Effector memory CD4-positive, alpha-beta T cell (primary cell): ENCODE results near the gene POU2F2.

ENCODE experiments used
- DNase-seq, 3 donors: peaks; one replicate each; pipeline ENCODE4 v3.0.0-alpha.2; 2020
- H3K27ac ChIP-seq: 2 replicates; pipeline ENCODE4 v1.7.0; 2013; ENCODE audit warnings: mild to moderate bottlenecking, low read length, moderate library complexity; ENCODE audit not compliant: insufficient read depth, poor library complexity, severe bottlenecking
- H3K27me3 ChIP-seq: replicated peaks from 2 replicates; pipeline ENCODE4 v1.7.0; 2013; ENCODE audit warnings: mild to moderate bottlenecking, low read length; ENCODE audit not compliant: insufficient read depth, control insufficient read depth, poor library complexity, severe bottlenecking
- H3K36me3 ChIP-seq: 2 replicates; pipeline ENCODE4 v1.7.0; 2013; ENCODE audit warnings: mild to moderate bottlenecking, low read length, moderate library complexity; ENCODE audit not compliant: control insufficient read depth, insufficient read depth
- H3K4me1 ChIP-seq: 2 replicates; pipeline ENCODE4 v1.7.0; 2013; ENCODE audit warnings: low read length, mild to moderate bottlenecking; ENCODE audit not compliant: control insufficient read depth, insufficient read depth, poor library complexity, severe bottlenecking
- H3K4me3 ChIP-seq: 2 replicates; pipeline ENCODE4 v1.7.0; 2013; ENCODE audit warnings: low read length, low read depth, mild to moderate bottlenecking; ENCODE audit not compliant: insufficient read depth, poor library complexity, severe bottlenecking
- H3K9me3 ChIP-seq: 2 replicates; pipeline ENCODE4 v1.7.0; 2013; ENCODE audit warnings: mild to moderate bottlenecking, low read length, moderate library complexity; ENCODE audit not compliant: control insufficient read depth
- total RNA-seq, 3 donors: gene quantifications; one replicate each; lab custom pipeline; 2026; lab: John Stamatoyannopoulos, UW

POU2F2 gene
- 31.6 to 55.6 (median 33.3) reads per million in 3 donors for total RNA-seq

DNA sequence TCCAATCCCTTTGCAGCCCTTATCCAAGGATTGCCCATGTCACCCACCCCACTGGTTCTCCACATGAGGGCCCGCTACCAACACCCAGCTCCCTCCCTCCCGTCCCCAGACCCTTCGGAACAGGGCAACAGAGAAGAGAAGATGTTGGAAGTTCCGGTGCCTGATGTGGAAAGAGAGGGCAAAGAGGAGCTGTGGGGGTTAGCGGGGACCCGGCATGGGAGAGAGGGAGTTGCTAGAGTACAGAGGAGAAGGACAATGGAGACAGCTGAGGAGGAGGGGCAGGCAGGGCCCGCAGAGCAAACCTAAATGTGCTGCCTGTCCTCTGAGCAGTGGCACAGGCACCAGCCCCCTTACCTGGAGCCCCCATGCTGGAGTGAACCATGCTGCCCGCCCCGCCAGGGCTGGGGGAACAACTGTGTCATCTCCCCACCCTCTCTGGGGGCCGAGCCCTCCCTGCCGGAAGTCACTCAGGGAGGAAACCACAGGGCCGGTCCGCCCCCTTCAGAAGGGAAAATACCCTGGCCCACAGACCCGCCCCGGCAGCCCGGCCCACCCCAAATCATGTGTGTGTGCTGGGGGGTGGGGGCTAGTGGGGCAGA lies at the start of gene POU2F2:
TSS of gene POU2F2 (minus strand) at position 417 of the 599 bp plus-strand sequence. CDS start at position 382, 35 bp downstream.
- Histone ChIP-seq H3K36me3 (no peaks in the 10 kb centered on the region), H3K4me3 (peak within 1 kb of the TSS; percentile 69), H3K27ac (peak within 1 kb of the TSS; percentile 77), H3K9me3 (no peaks in the 10 kb centered on the region), H3K4me1 (peaks cover 52% of the 10 kb centered on the region), H3K27me3 (no peaks in the 10 kb centered on the region)
- DNase-seq: peak; percentile 85 to 89 (median 88)

DNA sequence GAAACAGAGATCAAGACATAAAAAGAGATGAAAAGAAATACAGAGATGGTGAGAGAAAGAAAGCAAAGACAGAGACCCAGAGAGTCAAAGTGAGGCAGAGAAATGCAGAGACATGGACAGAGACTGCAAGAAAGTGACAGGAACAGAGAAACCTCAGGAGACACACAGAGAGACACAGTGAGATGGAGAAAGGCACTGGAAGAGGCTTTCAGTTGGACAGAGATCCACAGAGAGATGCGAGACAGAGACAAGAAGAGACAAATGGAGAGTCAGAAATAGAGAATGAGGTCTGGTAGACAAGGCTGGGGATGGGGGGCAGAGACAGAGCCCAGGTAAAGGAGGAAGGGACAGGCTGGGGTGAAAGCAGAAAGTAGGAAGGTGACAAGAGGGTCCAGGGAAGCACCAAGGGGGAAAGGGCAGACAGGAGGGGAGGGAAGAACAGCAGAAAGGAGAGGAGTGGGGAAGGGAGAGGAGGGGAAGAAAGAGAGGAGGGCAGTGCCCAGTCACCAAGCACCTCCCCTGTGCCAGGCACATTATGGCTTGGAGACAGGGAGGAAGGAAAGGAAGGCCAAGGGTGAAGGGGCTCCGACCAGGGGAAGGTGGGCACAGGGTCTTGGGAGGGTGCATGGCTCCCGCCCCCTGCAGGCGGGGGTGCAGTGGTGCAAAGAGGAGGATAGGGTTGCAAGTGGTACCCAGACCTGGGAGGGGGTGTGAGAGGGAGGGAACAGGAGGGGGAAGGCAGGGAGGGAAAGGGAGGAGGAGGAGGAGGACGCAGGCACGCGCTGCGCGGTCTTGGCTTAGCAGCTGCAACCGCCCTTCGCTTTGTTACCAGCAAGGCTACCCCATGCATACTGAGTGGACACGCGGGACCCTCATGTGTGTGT lies 46.8 kb upstream of the POU2F2 start:
- DNase-seq: no peak
- H3K27ac ChIP-seq: no peak overlapping the region
- peaks cover 18% of the 10 kb centered on the region for H3K4me1 ChIP-seq
- no peaks in the 10 kb centered on the region for H3K36me3 ChIP-seq
- H3K4me3 ChIP-seq: no peak overlapping the region
- no peaks in the 10 kb centered on the region for H3K27me3 ChIP-seq
- H3K9me3 ChIP-seq: no peaks in the 10 kb centered on the region

DNA sequence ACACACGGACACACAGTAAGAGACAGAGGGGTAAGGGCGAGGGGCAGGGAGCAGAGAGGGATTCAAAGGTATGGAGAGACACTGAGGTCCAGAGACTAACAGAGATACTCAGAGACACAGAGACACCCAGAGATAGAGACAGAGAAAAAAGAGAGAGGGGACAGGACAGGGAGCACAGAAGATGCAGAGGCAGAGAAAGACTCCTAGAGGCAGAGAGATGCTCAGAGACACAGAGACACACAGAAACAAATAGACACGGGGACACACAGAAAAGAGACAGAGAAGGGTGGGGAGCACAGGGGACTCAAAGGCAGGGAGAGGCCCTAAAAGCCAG lies 45.4 kb upstream of the POU2F2 start:
- Histone ChIP-seq H3K4me3 (peak overlapping the region; percentile 45), H3K27me3 (no peaks in the 10 kb centered on the region)

DNA sequence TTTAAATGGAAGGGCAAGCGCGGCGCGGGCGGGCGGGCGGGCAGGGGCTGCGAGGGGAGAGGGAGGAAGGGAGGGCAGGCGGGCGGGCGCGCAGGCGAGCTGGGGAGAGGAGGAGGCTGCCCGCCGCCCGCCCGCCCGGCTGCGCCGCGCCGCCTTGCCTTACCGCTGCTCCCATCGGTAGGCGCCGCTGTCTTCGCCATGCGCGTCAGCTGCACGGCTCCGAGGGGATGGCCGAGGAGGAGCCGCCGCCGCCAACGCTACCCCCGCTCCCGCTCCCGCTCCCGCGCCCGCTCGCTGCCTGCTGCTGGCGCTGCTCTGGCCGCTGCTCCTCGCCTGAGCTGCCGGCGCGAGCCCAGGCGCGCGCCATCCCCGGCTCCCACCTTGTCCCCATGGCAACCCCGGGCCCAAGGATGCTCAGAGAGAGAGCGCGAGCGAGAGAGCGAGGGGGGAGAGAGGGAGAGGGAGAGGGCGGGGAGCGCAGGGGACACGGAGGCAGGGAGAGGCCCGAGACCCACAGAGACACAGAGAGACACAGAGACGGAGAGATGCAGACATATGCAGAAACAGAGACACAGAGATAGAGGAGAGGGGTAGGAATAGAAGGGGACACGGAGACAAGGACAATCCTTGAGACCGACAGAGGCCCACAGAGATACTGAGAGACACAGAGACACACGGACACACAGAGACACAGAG lies 44.9 kb upstream of the POU2F2 start:
- DNase-seq: peak; percentile 62 to 70 (median 66)
- H3K9me3 ChIP-seq: no peaks in the 10 kb centered on the region
- H3K36me3 ChIP-seq: no peaks in the 10 kb centered on the region
- H3K27ac ChIP-seq: peak overlapping the region; percentile 4
- H3K27me3 ChIP-seq: no peaks in the 10 kb centered on the region
- peaks cover 17% of the 10 kb centered on the region for H3K4me1 ChIP-seq
- peak overlapping the region; percentile 45 for H3K4me3 ChIP-seq

More for the DNA sequence above, 45.4 kb upstream of the POU2F2 start:
- Histone ChIP-seq H3K36me3 (no peaks in the 10 kb centered on the region), H3K27ac (no peak overlapping the region), H3K9me3 (no peaks in the 10 kb centered on the region), H3K4me1 (peaks cover 17% of the 10 kb centered on the region)
- no peak for DNase-seq

DNA sequence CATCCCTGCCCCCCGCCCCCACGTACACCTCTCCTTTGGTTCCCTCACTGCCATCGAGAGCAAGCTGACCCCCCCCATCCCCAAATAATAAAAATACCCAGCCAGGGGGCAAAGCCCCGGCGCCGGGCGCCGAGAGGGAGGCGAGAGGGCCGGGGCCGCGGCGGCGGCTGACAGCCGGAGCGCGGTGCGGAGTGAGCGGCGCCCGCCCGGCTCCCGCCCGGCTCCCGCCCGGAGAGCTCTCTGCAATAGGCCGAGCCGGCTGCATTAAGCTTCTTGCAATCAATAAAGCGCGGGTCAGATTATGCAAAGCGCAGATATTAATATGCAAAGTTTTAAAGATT lies 44.4 kb upstream of the POU2F2 start:
- Histone ChIP-seq H3K36me3 (no peaks in the 10 kb centered on the region), H3K4me3 (peak overlapping the region; percentile 51), H3K9me3 (no peaks in the 10 kb centered on the region), H3K27me3 (no peaks in the 10 kb centered on the region), H3K4me1 (peaks cover 17% of the 10 kb centered on the region), H3K27ac (peak overlapping the region; percentile 27)
- no peak for DNase-seq

DNA sequence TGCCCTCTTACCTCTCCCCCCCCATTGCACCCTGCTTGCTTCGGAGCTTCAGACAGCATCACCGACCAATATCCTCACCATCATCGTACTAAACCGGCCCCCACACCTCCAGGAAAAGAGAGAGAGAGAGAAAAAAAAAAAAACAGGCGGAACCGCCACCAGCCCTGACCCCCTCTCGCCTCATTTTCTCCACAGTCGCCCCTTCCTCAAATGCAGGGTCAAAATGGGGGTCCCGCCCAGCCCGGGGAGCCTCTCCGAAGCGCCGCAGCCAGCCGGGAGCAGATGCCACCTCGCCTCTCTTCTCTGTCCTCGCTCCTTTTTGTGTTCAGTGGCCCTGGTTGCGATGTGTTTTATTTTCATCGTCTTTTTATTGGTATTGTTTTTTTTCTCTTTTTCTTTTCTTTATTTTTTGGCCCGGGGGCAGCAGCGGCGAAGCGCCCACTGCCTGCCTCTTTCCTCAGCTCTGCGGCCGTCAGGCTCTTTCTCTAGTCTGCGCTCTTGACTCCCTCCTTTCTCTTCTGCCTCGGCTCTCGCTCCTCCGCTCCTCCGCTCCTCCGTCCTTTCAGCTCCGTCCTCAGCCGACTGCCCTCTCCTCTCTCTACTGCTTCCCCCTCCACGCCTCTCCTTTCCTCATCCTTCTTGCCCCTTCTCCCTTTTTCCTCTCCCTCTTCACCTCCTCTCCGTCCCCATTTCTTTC lies 43.9 kb upstream of the POU2F2 start:
- H3K36me3 ChIP-seq: no peaks in the 10 kb centered on the region
- no peaks in the 10 kb centered on the region for H3K9me3 ChIP-seq
- H3K4me3 ChIP-seq: peak overlapping the region; percentile 51
- H3K27me3 ChIP-seq: no peaks in the 10 kb centered on the region
- H3K4me1 ChIP-seq: peaks cover 17% of the 10 kb centered on the region
- DNase-seq: no peak
- H3K27ac ChIP-seq: peak overlapping the region; percentile 27

DNA sequence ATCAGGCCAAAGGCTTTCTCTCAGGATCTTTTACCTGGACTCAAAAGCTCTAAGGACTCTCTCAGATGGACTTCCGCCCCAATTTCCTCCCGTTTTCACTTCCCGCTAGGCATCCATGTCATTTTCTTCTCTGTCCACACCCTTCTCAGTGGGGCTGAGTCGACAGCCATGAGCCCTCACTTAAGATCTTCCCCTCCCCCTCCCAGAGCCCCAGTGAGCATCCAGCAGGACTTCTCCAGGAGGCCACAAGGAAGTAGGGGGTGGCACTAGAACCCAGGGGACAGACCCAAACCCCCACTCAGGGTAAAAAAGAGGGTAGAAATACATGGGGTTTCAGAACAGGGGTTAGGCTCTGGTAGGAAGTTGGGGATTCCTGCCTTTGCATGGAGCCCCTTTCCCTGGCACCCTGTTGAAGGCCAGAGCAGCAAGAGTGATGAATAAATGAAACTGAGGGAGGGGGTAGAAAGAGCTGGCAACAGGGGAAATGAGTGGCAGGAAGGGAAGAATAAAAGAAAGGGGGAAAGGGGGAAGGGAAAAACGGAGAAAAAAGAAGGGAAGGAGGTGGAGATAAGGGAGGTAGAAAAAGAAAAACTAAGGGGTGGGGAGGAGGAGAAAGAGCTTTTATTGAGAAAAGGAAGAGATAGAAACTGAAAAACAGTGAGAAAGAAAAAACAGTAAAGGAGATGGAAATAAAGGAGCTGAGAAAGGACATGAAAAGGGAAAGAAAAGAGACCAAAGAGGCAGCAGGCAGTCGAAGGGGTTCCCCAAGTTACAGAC lies 42.9 kb upstream of the POU2F2 start:
- Histone ChIP-seq H3K4me1 (peaks cover 17% of the 10 kb centered on the region), H3K27me3 (no peaks in the 10 kb centered on the region), H3K4me3 (no peak overlapping the region), H3K36me3 (no peaks in the 10 kb centered on the region), H3K27ac (no peak overlapping the region), H3K9me3 (no peaks in the 10 kb centered on the region)
- DNase-seq: no peak

DNA sequence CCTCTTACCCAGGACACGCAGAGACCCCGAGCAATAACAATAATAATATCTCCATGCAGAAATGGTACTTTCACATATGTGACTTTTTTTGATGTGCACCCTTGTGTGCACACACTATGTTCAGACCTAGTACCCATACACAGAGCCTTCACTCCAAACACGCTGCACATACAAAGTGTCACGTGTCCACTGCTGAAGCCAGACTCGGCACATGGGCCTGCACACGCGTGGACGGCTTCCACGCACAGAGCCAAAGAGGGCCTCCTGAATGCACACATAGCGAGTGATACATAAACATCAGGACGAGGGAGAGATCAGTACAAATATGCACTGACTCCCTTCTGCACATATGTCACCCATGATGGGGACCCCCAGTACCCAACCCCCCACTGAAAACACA lies 41.9 kb upstream of the POU2F2 start:
- Histone ChIP-seq H3K27me3 (no peaks in the 10 kb centered on the region), H3K4me1 (peaks cover 17% of the 10 kb centered on the region), H3K27ac (no peak overlapping the region), H3K4me3 (no peak overlapping the region), H3K9me3 (no peaks in the 10 kb centered on the region), H3K36me3 (no peaks in the 10 kb centered on the region)
- DNase-seq: no peak

DNA sequence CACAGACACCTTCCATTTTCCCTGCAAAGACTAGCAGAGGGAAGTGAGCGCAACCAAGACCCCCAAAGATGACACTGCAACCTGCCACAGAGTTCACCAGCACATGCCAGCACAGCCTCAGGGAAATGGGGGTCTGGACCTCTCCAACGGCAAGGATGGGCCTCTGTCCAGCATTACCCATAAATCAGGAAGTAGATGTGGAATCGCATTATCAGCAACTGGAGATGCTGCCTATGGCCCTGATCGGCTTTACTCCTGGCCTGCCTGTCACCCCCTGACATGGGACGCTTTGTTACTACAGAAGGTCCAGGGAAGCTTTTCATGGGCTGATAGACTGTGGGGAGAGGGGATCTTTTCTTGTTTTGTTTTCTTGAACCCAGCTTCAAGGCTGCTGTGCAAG lies 41.4 kb upstream of the POU2F2 start:
- Histone ChIP-seq H3K4me3 (no peak overlapping the region), H3K27me3 (no peaks in the 10 kb centered on the region), H3K4me1 (peaks cover 17% of the 10 kb centered on the region), H3K9me3 (no peaks in the 10 kb centered on the region), H3K27ac (no peak overlapping the region), H3K36me3 (no peaks in the 10 kb centered on the region)
- DNase-seq: no peak
